GM11168 (cell line): ENCODE data around the gene HSD11B2.

Source experiments
- in situ Hi-C: fragments of 300-500 bp; cut with MboI; formaldehyde crosslinking; loops from one replicate; pipeline ENCODE4 v1.12.0; 2022; ENCODE audit warnings: low sequenced_read_pairs; ENCODE audit not compliant: unreplicated experiment

Gene HSD11B2

DNA sequence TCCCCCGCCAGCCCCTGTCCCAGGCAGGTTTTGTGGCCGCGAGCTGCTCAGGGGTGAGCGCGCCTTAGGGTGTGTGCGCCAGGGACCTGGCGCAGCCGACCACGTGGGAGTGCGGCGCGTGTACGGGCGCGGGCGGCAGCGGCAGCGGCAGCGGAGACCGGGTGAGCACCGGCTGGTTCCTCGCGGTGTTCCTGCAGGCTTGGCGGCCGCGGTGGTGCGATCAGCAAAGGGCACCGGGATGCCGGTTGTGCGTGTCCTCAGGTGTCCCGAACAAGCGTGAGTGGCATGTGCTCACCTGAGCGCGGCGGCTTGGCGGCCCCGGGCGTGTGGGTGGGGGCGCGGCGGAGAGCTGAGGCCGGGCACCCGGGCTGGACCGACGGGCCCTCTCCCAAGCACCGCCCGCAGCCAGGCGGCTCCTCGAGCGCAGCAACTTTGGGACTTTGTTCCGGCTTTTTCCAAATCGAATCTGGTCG is 381 bp upstream of the HSD11B2 start:
- in situ Hi-C loops, result no loop called here

GRCh38 chr16:67431775-67432505 is 1.0 kb downstream of the HSD11B2 start:
- in situ Hi-C loops, result no loop called here

GRCh38 chr16:67432506-67432890 is 1.6 kb downstream of the HSD11B2 start:
- in situ Hi-C loops, result no loop called here

DNA sequence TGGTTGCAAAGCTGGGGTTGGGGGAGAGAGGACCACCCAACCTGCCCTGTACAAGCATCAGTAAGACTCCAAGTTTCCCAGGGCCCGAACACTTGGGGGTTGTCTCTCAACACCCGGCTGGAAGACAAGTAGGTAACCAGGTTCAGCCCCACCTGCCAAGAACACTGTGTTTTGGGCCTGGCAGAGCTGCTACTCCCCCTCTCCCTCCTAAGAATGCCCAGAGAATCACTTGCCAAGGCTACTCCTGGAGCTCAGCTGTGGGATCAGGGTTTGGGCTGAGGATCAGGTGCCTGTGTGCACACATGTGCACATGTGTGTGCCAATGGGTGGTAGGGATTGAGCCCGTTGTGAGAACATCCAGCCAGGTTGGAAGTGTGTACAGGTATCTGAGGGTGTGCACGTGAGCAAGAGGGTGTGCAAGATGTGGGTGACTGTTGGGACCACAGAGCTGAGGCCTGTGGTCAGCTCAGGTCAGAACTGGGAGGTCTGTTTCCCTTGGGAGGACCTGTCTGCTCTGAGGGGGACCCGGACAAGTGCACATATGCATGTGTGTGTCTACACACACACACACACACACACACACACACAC is 2.3 kb downstream of the HSD11B2 start:
- in situ Hi-C loops, result no loop called here

DNA sequence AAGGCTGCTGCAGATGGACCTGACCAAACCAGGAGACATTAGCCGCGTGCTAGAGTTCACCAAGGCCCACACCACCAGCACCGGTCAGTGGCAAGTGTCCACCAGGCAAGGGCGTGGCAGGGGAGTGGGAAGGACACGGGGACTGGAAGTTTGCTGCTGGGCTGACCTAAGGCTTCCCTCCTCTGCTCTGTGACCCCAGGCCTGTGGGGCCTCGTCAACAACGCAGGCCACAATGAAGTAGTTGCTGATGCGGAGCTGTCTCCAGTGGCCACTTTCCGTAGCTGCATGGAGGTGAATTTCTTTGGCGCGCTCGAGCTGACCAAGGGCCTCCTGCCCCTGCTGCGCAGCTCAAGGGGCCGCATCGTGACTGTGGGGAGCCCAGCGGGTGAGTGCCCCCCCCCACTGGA is 4.8 kb downstream of the HSD11B2 start:
- in situ Hi-C loops, result no loop called here

GRCh38 chr16:67436640-67437193 is 5.8 kb downstream of the HSD11B2 start:
- in situ Hi-C loops, result no loop called here

- in situ Hi-C loops, result no loop called here
These were observed 6.6 kb downstream of the HSD11B2 start for GRCh38 chr16:67437513-67437912.

DNA sequence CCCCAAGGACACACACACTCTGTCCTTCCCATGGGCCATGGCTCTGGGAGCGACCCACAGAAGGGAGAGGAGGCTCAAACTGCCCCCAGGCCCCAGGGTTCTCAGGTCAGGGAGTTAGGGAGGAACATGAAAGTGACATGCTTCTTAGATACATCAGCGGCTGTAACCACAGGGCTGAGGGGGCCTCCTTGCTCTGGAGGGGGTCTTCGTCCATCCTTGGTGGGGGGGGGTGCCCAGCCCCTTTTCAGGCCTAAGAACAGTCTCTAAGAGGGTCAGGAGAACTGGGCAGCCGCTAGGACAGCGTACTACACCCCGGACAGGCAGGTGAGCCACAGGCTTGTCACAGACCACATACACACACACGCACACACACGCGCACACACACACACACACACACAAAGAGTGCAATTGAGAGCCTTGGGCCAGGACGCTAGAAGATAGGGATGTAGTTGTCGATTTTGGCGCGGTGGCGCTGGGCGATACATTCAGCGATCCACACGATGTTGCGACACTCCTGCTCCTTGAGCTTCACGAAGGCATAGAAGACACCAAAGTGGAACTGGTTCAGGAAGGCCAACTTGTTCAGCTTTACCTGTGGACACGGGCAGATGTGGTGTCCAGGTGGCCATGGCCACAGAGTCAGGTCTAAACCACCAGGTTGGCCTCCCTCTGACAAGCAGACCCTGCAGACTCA is 7.3 kb downstream of the HSD11B2 start:
- in situ Hi-C loops, result no loop called here

DNA sequence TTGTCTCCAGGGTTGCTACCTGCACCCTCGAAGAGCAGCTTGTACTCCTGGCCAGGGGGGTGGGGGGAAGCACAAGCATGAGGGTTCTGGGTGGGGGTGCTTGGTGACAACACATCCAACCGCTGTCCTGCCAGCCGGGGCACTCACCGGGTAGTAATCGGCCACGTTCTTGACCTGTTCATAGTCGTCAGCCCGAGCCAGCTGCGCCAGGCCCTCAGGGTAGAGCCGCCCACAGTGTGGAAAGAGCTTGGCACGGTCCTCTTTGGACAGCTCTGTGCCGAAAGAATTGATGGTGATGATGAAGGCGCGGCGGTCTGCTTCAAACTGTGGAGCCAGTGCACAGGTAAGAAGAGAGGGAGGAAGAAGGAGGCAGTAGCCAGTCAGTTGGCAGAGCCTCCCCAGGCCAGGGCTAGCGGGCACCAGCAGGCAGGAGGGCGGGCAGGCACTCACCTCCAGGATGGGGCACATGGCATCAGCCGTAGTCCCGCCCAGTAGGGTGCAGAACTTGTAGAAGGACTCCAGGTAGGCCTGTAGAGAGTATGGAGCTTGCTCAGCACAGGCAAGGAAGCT is 8.0 kb downstream of the HSD11B2 start:
- in situ Hi-C loops, result no loop called here

GRCh38 chr16:67441271-67441753 is 10.4 kb downstream of the HSD11B2 start:
- in situ Hi-C loops, result no loop called here

DNA sequence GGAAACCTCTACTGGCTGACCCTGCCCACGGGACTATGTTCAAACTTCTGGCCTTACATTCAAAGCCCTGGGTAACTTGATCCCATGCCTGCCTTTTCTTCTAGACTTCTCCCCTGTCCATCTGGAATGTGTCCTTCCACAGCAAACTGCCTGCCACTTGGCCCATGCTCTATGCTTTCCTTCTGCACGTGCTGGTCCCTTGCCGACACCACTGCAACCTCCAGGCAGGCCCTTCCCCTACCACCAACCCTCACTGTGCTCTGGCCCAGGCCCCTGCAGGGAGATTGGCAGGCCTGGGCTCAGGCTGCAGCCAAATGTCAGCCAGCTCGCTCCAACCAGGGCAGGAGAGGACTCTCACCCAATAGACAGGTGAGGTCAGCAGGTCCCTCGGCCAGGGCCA is 11.0 kb downstream of the HSD11B2 start:
- in situ Hi-C loops, result no loop called here

GRCh38 chr16:67442581-67443255 is 11.8 kb downstream of the HSD11B2 start:
- in situ Hi-C loops, result no loop called here

DNA sequence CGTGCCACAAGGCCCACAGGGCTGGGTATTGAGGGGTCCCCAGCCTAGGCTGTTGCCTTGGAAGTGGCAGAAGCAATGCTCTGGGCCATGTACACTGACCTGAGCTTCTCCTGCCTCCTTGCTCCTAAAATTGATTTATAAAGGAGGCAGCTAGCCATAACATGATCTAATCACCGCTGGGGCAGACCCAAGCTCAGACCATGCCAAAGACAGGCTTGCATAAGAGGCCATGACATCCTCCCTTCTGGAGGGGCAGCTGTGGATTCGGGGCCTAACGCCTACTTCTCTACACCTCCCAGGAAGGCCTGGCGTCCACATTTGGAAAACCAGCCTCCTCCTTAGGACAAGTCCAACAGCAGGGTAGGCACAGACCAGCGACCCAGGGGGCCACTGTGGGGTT is 12.3 kb downstream of the HSD11B2 start:
- in situ Hi-C loops, result no loop called here

DNA sequence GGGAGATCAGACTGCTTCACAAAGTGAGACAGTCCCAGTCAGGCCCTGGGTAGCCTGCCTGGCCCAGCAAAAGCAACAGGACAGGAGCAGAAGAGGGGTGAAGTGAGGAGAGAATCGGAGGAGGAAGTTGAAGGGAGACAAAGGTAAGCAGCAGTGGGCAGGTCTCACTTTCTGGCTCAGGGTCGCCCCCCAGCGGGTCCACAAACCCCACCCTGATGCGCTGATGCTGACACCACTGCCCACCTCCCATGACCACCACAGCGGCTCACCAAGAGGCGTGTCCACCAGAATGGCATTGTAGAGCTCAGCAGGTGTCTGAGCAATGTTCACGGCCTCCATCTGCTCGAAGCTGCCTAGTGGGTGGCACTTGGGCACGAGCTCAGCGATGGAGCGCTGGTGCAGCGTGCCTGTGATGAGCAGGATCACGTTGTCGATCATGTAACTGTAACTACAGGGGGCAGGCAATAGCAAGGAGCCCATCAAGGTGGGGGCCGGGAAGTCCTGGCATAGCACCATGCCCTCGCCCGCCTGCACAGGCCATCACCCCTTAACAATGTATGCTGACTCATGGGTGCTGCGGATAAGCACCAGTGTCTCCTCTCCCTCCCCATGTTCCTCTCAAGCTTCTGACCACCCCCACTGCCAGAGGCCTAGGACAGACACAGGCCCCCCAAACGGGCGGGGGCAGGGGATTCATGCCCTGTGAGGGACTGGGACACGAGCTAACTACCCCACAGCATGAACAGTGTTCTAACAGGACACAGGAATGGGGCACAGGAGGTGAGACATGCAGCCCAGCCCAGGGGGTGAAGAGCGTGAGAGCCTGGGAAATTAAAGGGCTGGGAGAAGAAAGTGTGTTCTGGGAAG is 13.6 kb downstream of the HSD11B2 start:
- in situ Hi-C loops, result no loop called here

- in situ Hi-C loops, result no loop called here
These were observed 14.2 kb downstream of the HSD11B2 start for GRCh38 chr16:67445126-67445426.

DNA sequence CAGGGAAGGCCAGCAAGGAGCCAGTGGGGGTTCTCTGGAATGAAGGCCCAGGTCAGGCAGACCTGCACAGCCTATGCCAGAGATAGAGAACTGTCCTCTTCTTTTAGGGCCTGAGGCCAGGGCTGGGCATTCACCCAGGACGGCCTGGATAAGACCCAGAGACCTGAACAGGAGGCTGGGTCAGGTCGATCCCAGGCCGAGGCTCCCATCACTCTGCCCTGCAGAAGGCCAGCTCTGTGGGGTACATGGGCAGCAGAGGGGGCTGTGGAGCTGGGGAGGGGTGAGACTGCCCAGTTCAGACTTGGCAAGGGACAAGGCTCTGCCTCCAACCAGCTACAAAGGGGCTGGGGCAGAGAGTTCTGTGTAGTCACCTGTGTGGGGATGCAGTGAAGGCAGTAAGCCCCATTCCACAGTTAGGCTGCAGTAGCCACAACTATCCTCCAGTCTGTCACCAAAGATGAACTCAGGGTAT is 14.6 kb downstream of the HSD11B2 start:
- in situ Hi-C loops, result no loop called here

GRCh38 chr16:67445913-67446907 is 15.3 kb downstream of the HSD11B2 start:
- in situ Hi-C loops, result no loop called here

DNA sequence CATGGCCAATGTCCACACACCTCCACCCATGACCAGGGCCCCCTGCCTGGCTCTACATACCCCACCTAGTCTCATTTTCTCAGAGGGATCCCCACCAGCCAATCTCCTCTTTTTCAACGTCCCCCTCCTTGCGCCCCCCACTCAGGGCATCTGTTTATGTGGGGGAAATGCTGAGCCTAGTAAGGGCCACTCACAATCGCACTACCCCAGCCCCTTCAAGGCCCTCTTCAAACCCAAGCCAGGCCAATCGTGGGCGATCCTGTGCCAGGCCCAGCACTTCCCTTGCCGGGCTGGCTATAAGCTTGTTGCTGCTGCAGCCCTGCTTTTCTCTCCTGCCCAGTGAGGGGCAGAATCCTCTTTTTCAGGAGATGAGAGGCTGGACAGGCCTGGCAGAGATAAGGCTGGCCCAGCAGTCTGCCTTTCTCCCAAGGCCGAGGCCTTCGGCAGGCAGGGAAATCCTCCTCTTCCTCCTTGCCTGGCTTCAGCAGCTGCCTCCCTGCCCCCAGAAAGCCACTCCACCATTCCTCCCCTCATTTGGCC is 16.1 kb downstream of the HSD11B2 start:
- in situ Hi-C loops, result no loop called here
